8988T (cell line): ENCODE results near the gene POLRMT.

ENCODE experiments used
- DNase-seq: peaks from one replicate; pipeline ENCODE4 v3.0.0; 2011

The POLRMT gene

GRCh38 chr19:575527-576506 is 57.5 kb downstream of the POLRMT start:
- peak; percentile 89 for DNase-seq

GRCh38 chr19:574658-575526 is 58.4 kb downstream of the POLRMT start:
- no peak for DNase-seq

- DNase-seq = no peak
Observed at GRCh38 chr19:573519-573825, 59.9 kb downstream of the POLRMT start.

GRCh38 chr19:572743-573518 is 60.4 kb downstream of the POLRMT start:
- DNase-seq = no peak

GRCh38 chr19:572140-572742 is 61.1 kb downstream of the POLRMT start, which contains the start of gene BSG:
BSG (plus strand) TSS chr19:572596; CDS start chr19:572635, 39 bp downstream.
- DNase-seq = peak; percentile 99

GRCh38 chr19:571566-571974 is 61.8 kb downstream of the POLRMT start:
- DNase-seq = no peak

GRCh38 chr19:570937-571565 is 62.3 kb downstream of the POLRMT start:
- peak; percentile 86 for DNase-seq

GRCh38 chr19:570251-570686 is 63.1 kb downstream of the POLRMT start:
- DNase-seq = no peak

GRCh38 chr19:567296-567900 is 65.9 kb downstream of the POLRMT start:
- no peak for DNase-seq
